Thyroid gland (tissue), 4 donors: ENCODE data around the gene ASPSCR1. TPM values are rescaled to one million over a fixed set of nuclear protein-coding genes. Genes with fewer than 3 reads are reported as not detected.

Experiments
- DNase-seq, 2 donors: peaks; one replicate each; pipeline ENCODE4 v3.0.0-alpha.2; 2019
- H3K27ac ChIP-seq, 3 donors: fragments of 200-600 bp; sonication (generic); 1 replicate in 2 of 3; 2 replicates in 1 of 3; pipeline ENCODE4 v1.5.1; 2016 to 2019; ENCODE audit warnings: mild to moderate bottlenecking in 1 of 3, moderate library complexity in 1 of 3
- H3K27me3 ChIP-seq: fragments of 200-600 bp; sonication (generic); one replicate; pipeline ENCODE4 v1.5.1; 2019
- H3K36me3 ChIP-seq, 2 donors: fragments of 200-600 bp; sonication (generic); one replicate each; pipeline ENCODE4 v1.5.1; 2016 to 2019
- H3K4me1 ChIP-seq, 2 donors: fragments of 200-600 bp; sonication (generic); one replicate each; pipeline ENCODE4 v1.5.1; 2017 to 2019
- H3K4me3 ChIP-seq, 3 donors: fragments of 200-600 bp; sonication (generic); replicated peaks in 1 of 3; 1 replicate in 2 of 3; 2 replicates in 1 of 3; pipeline ENCODE4 v1.5.1; 2016; ENCODE audit warnings: mild to moderate bottlenecking in 1 of 3
- H3K9me3 ChIP-seq: fragments of 200-600 bp; sonication (generic); one replicate; pipeline ENCODE4 v1.5.1; 2017
- POLR2A ChIP-seq, 2 donors: fragments of 450-650 bp; IDR thresholded peaks; one replicate each; pipeline ENCODE4 v1.6.1; 2017; ENCODE audit warnings: antibody characterized with exemption in 2 of 2, mild to moderate bottlenecking in 2 of 2, moderate library complexity in 1 of 2
- WGBS, 2 donors: methylation state at CpG; one replicate each; pipeline ENCODE4 v1.1.5; 2017; 5-methylcytosine and 5-hydroxymethylcytosine counted together
- intact Hi-C: fragments of 100-400 bp; cut with DNase I; formaldehyde crosslinking; loops from one replicate; pipeline ENCODE4 v1.15.1; 2023
- total RNA-seq, 4 donors: library from RNA; depleted of rRNA; stranded (reverse); fragments of >200 nt; gene quantifications; one replicate each; pipeline ENCODE4 v1.2.3, GENCODE V29; 2016
- TF ChIP-seq, protein P1 (sequence below), 6 experiments: fragments of 200-600 bp in 3 of 6; fragments of 450-650 bp in 3 of 6; sonication (generic) in 3 of 6; IDR thresholded peaks; one replicate each; pipeline ENCODE4 v1.5.1; 2016 to 2019; ENCODE audit warnings: antibody characterized with exemption in 6 of 6, mild to moderate bottlenecking in 2 of 6, inconsistent platforms in 1 of 6, moderate library complexity in 1 of 6

The ASPSCR1 gene
- total RNA-seq, 4 donors from 2014 or later = 23.2 to 53.6 (median 35.7) TPM

- intact Hi-C loops = no loop called here
- WGBS, 2 donors = 87 to 90% methylated on average over 17 of the region's 17 CpGs
- no peaks in the 10 kb centered on the region for H3K27me3 ChIP-seq
- H3K36me3 ChIP-seq = no peaks in the 10 kb centered on the region
- H3K27ac ChIP-seq = no peak overlapping the region
- TF ChIP-seq, protein P1, sequence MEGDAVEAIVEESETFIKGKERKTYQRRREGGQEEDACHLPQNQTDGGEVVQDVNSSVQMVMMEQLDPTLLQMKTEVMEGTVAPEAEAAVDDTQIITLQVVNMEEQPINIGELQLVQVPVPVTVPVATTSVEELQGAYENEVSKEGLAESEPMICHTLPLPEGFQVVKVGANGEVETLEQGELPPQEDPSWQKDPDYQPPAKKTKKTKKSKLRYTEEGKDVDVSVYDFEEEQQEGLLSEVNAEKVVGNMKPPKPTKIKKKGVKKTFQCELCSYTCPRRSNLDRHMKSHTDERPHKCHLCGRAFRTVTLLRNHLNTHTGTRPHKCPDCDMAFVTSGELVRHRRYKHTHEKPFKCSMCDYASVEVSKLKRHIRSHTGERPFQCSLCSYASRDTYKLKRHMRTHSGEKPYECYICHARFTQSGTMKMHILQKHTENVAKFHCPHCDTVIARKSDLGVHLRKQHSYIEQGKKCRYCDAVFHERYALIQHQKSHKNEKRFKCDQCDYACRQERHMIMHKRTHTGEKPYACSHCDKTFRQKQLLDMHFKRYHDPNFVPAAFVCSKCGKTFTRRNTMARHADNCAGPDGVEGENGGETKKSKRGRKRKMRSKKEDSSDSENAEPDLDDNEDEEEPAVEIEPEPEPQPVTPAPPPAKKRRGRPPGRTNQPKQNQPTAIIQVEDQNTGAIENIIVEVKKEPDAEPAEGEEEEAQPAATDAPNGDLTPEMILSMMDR (IDR thresholded peaks at IDR 0.05) = no peak
- TF ChIP-seq POLR2A (IDR thresholded peaks at IDR 0.05) = no peak
- peaks cover 6 to 7% of the 10 kb centered on the region in 2 donors for H3K4me1 ChIP-seq
- no peak overlapping the region for H3K4me3 ChIP-seq
- no peaks in the 10 kb centered on the region for H3K9me3 ChIP-seq
- no peak for DNase-seq
Measured at GRCh38 chr17:82041144-82041814, 63.9 kb downstream of the ASPSCR1 start.

DNA sequence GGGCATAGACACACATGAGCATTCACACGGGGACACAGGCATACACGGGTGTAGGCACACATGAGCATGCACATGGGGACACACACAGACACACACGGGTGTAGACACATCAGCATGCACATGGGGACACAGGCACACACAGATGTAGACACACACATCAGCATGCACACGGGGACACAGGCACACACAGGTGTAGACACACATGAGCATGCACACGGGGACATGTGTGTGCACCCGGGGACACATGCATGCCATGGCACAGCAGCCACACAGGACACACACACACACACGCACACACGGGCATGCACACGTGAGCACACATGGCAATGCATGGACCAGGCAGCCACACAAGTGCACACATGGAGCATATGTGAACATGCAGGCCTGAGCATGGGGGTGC is 65.2 kb downstream of the ASPSCR1 start:
- DNase-seq = no peak
- Histone ChIP-seq H3K4me3 (no peak overlapping the region), H3K4me1 (no peaks in the 10 kb centered on the region), H3K9me3 (no peaks in the 10 kb centered on the region), H3K27ac (no peak overlapping the region), H3K27me3 (no peaks in the 10 kb centered on the region), H3K36me3 (no peaks in the 10 kb centered on the region)
- TF ChIP-seq, protein P1 (IDR thresholded peaks at IDR 0.05) = no peak
- intact Hi-C loops = no loop called here
- WGBS, 2 donors = 82 to 93% methylated on average over 3 to 7 of the region's 9 CpGs

DNA sequence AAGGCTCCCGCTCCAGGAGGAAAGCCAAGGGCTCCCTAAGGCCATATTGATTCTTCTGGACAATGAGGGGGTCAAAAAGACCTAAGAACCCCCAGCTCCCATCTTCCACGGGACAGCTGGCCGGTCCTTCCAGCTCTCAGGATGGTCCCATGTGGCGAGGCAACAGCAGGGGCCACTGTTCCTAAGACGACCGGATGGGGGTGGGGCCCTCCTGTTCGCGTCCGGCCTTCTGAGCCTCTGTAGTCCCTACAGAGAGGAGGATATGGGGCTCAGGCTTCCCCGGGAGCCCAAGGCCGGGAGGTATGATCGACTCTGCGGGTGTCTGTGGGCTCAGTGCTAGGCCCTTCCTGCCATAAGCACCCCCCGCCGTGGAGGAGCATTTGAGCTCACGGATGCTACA is 66.1 kb downstream of the ASPSCR1 start:
- H3K27me3 ChIP-seq = no peaks in the 10 kb centered on the region
- WGBS, 2 donors = 68 to 71% methylated on average over 6 to 12 of the region's 16 CpGs
- no peak for DNase-seq
- TF ChIP-seq, protein P1 (IDR thresholded peaks at IDR 0.05) = no peak
- no peak for TF ChIP-seq POLR2A (IDR thresholded peaks at IDR 0.05)
- H3K4me1 ChIP-seq = no peaks in the 10 kb centered on the region
- H3K4me3 ChIP-seq = no peak overlapping the region
- H3K27ac ChIP-seq = no peak overlapping the region
- H3K9me3 ChIP-seq = no peaks in the 10 kb centered on the region
- H3K36me3 ChIP-seq = no peaks in the 10 kb centered on the region
- intact Hi-C loops = no loop called here

DNA sequence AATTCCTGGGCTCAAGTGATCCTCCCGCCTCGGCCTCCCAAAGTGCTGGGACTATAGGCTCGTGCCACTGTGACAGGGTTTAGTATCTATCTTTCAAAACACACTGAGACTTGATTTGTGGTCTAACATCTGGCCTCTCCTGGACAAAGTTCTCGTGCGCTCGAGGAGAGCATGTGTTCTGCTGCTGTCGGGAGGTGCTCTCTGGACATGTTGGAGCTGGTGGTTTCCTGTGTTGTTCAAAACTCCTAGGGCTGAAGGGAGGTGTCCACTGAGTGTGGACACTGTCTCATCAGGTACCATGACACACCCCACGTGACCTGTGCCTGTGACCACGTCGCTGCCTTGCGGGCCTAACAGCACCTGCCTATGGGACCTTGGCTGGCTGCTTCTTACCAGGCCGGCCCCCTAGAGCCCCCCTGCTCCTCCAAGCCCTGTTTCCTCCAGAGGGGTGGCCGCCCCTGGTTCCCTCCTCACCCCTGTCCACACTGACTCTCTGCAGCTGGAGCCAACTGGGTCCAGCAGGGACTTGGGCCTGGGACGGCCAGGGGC is 68.6 kb downstream of the ASPSCR1 start:
- H3K36me3 ChIP-seq = peaks cover 4 to 8% of the 10 kb centered on the region in 2 donors
- 82 to 87% methylated on average over 4 to 13 of the region's 14 CpGs for whole genome bisulfite sequencing, 2 donors
- intact Hi-C loops = no loop called here
- H3K27me3 ChIP-seq = no peaks in the 10 kb centered on the region
- TF ChIP-seq, protein P1 (IDR thresholded peaks at IDR 0.05) = no peak
- TF ChIP-seq POLR2A (IDR thresholded peaks at IDR 0.05) = no peak
- no peak for DNase-seq
- H3K9me3 ChIP-seq = no peaks in the 10 kb centered on the region
- H3K27ac ChIP-seq = no peak overlapping the region
- peaks cover 6 to 9% of the 10 kb centered on the region in 2 donors for H3K4me1 ChIP-seq
- H3K4me3 ChIP-seq = no peak overlapping the region

GRCh38 chr17:82046903-82047302 is 69.5 kb downstream of the ASPSCR1 start:
- no peak for DNase-seq
- Histone ChIP-seq H3K36me3 (peaks cover 4 to 8% of the 10 kb centered on the region in 2 donors), H3K4me3 (no peak overlapping the region), H3K9me3 (no peaks in the 10 kb centered on the region), H3K4me1 (peaks cover 6 to 10% of the 10 kb centered on the region in 2 donors), H3K27me3 (no peaks in the 10 kb centered on the region), H3K27ac (no peak overlapping the region)
- TF ChIP-seq, protein P1 (IDR thresholded peaks at IDR 0.05) = no peak
- no peak for TF ChIP-seq POLR2A (IDR thresholded peaks at IDR 0.05)
- intact Hi-C loops = no loop called here
- 95 to 96% methylated on average over 21 of the region's 21 CpGs for WGBS, 2 donors
